NCI-H82 (cell line): ENCODE results near the gene NAALAD2.
"Not testable (repeated sequence)": the region's sequence is repeated elsewhere in the genome, so short reads cannot be mapped to it uniquely, and the experiment has no call there.

Experiments
- DNase-seq: peaks from one replicate; lab custom pipeline; 2025; lab: John Stamatoyannopoulos, UW

Gene NAALAD2

DNA sequence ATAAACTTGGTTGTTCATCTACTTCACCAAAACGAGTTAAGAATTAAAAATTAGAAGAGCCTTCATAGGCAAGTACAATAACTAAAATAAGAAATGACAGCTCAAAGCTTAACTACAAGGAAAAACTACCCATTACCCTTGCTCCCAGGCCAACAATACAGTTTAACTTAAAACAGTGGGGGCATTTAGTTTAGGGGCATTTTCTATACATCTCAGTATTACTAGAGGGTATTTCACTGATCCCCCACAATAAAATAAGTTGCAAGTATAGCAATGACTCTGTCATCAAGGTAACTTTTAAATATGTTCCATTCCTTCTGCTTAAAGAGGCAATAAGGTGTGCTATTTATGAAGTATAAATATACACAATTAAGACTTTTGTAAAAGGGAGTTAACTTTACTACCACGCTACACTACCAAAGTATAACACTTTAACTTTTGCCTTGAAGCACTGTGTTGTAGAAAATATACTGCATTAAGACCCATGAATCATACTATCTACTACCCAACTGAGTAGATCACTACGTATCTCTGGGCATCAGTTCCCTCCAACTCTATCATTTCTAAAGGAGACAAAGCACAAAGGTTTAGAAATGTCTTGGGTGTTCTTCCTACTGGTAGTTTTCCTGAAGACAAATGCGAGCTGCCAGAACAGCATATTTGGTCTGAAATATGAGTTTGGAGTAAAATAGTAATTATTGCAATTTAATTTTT is 58.6 kb downstream of the NAALAD2 start:
- DNase-seq, result no peak

DNA sequence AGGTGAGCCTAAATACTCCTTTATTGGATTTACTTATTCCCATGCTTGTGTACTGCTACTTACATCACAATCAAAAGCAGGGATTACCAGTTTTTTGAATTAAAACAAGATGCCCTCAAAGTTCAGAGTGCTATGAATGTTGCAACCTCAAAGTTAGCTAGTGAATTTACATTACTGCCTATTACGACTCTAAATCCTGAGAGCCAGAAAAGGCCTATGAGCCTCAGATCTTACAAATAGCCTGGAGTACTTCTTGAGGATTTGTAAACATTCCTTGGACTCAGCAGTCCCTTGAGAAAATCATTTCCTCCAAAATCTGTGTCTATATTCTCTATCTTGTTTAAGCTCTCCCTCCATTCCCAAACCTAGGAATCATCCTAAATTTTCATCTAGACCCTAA is 62.9 kb downstream of the NAALAD2 start:
- no peak for DNase-seq

- no peak for DNase-seq
Observed at GRCh38 chr11:90202342-90202741, 67.9 kb downstream of the NAALAD2 start.

DNA sequence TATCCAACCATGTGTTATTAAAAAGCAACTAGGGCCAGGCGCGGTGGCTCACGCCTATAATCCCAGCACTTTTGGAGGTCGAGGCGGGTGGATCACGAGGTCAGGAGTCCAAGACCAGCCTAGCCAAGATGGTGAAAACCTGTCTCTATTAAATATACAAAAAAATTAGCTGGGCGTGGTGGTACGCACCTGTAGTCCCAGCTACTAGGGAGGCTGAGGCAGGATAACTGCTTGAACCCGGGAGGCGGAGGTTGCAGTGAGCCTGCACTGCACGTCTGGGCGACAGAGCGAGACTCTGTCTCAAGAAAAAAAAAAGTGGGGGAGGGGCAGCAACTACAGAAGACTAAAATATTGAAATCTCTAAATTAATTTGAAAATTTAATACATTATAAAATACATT is 69.9 kb downstream of the NAALAD2 start:
- DNase-seq, result no peak

DNA sequence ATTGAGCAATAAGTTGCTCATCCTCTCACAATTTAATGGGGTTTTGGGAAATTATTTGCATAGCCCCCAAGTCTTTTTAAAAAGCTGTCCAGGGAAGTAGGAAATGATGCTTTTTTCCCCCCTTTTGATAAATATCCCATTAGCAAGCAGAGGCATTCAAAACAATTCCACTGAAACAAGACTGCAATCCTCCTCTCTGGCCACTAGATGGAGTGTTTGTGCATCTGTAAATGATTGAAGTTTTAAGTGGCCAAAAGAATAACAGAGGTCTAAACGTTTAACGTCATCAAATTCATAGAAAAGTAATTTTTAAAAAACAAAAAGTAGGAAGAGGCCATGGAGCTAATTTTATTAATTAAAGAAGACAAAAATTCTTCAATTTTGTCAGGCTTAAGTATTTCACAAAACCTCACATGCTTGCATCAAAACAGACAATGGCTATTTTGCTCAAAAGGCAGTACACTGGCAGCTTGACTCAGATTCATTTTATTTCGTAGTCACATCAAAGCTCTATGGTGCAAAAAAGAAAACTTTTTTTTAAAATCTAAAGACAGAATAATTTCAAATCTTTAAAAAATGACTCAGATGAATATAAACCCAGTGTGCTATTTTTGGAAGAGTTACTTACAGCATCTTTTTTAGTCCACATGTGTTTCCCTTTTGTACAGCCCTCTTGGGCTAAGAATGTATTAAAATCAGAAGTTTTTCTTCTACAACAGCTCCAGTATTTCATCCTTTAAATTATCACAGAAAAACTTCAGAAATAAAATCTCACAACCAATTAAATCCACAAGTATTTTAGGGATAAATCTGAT is 70.6 kb downstream of the NAALAD2 start:
- DNase-seq, result peak; percentile 47

DNA sequence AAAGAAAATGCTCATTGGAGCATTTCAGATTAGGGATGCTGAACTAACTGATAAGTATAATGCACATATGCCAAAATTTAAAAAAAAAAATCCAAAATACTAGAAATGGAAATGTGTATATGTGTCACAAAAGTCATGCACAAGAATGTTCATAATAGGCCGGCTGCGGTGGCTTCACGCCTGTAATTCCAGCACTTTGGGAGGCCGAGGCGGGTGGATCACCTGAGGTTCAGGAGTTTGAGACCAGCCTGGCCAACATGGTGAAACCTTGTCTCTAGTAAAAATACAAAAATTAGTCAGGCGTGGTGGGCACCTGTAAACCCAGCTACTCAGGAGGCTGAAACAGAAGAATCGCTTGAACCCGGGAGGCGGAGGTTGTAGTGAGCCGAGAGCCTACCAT is 73.5 kb downstream of the NAALAD2 start:
- not testable (repeated sequence) for DNase-seq

DNA sequence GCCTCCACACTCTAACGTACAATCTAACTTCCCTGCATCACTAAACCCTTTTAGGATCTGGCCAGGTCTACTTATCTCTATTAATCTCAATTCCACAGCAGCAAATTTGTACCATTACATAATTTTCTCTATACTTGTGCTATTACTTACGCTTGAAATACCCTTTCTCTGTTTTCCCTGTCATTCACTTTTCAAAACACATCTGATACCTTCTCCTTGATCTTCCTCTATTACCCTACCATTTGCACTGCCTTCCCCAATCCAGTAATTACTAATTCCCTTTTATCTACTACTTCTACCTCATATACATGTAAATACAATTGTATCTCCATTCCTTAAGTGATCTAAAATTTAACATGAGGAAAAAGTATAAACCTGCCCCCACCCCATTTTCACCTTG is 74.4 kb downstream of the NAALAD2 start:
- no peak for DNase-seq

- no peak for DNase-seq
Observed at GRCh38 chr11:90213322-90213721, 78.9 kb downstream of the NAALAD2 start.

DNA sequence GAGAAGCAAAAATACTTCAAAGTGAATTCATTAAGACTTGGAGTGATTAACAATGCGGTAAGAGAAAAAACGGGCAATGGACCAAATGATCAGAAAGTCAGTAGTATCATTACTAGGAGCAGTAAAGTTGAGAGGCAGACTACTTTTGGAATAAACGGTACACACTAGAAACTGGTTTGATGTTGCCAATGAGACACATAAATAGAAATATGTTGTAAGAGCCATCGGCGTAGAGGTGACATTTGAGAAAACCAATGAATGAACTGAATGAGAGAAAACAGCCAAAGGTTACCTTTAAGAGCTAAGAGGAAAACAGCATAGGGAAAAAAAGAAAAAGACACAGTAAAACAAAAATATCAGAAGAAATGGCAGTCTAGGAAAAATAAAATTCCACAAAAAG is 82.1 kb downstream of the NAALAD2 start:
- DNase-seq, result no peak

- peak; percentile 12 for DNase-seq
Observed at GRCh38 chr11:90218606-90219005, 84.1 kb downstream of the NAALAD2 start.

DNA sequence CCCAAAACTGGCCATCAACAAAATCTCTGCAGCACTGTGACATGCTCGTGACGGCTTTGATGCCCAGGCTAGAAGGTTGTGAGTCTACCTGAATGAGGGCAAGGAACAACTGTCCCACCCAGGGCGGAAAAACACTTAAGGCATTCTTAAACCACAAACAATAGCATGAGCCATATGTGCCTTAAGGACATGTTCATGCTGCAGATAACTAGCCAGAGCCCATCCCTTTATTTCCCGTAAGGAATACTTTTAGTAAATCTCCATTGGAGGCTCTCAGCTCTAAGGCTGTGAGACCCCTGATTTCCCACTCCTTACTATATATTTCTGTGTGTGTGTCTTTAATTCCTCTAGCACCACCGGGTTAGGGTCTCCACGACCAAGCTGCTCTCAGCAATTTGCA is 85.0 kb downstream of the NAALAD2 start:
- DNase-seq, result no peak

DNA sequence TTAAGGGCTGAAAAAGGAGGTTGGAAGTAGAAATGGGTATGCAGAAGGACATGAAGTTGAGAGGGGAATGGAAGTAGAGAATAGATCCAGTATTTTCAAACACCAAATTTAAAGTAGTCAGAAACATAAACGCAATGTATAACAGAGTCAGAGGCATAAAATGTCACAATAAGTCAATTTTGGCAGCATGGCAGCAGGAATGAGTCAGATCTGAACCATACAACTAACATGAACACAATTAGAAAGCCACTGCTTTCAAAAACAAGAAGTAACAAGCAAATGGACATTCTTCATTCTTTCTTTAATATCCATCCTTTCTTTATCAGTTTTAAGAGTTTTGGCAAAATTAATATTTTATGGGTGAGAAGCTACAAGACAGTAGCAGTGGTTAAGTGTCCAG is 85.9 kb downstream of the NAALAD2 start:
- DNase-seq, result no peak

DNA sequence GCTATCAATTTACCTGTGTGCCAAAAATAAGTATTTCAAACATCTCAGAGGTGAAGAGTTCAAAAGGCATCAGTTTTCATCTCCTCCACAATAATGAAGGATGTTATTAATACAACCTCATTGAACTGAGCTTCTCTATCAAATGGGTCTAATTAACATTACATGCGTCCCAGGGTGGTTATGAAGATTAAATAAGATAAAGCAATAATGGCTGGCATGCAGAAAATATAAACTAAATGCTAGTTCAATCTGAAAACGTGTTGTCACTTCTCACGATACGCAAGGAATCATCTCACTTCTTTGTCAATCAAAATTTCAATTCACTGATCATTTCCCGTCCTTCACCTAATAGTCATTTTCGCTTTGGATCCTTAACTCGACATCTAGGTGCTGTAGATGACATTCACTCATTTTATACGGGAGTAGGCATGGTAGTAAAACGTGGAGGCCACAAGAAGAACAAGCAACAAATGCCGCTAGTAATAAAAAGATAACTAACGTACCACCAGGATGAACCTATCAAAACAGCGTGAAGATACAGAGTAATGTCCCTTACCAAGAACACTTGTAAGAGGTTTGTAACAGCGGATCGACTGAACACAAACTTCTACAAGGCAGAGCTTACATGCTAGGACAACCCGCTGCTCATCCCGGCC is 87.5 kb downstream of the NAALAD2 start:
- no peak for DNase-seq

GRCh38 chr11:90222459-90223247 is 88.2 kb downstream of the NAALAD2 start, which contains the start of gene CHORDC1:
CHORDC1 (minus strand) TSS chr11:90223049; CDS start chr11:90222954, 95 bp downstream.
- peak; percentile 86 for DNase-seq

- DNase-seq, result no peak
Observed at GRCh38 chr11:90223248-90223585, 88.8 kb downstream of the NAALAD2 start.

DNA sequence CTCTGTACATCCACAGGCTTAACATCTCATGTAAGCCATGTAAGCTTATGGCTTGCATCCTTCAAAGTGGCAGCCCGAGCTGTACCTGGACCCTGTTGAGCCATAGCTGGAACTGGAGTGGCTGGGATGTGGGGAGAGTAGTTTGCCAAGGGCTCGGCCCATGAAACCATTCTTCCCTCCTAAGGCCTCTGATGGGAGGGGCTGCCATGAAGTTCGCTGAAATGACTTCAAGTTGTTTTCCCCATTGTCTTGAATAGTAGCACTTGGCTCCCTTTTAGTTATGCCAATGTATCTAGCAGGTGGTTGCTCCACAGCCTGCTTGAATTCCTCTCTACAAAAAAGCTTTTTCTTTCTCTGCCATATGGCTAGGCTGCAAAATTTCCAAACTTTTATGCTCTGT is 93.6 kb downstream of the NAALAD2 start:
- DNase-seq, result no peak

DNA sequence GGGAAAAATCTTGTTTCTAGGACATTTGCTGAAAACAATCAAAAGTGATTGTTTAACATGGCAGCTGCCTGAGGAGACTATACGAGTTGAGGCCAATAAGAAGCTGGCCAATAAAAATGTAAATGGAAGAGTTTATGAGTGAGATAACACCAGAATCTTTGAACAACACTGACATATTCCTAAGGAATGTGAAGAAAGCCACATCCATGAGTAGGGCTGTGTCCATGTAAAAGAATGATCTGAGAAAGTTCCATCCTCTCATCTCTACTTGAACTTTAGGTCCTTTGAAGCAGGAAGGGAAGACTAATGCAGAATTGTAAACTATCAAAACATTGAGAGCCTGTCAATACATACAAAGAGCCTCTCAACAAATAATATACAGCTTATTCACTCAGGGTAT is 95.3 kb downstream of the NAALAD2 start:
- no peak for DNase-seq

- DNase-seq, result no peak
Observed at GRCh38 chr11:90234977-90235376, 100.5 kb downstream of the NAALAD2 start.

DNA sequence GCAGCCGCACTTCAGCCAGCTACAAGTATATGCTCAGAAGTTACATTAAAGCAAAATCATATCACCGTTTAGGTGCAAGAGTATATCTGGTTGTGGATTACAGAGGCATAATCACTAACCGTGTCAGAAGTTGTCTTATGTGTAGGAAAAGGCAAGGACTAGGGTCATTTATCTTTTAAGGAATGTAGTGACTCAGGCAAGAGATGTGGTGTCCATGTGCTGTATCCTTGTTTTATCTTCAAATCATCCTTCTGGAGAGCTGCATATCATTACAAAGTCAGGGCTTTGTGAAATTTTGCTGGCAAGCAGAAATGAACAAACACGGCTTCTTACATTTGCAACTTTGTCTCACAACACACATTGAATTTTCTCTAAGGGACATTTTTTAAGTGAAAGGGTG is 101.1 kb downstream of the NAALAD2 start:
- DNase-seq, result no peak

GRCh38 chr11:90237004-90237403 is 102.5 kb downstream of the NAALAD2 start:
- DNase-seq, result no peak

DNA sequence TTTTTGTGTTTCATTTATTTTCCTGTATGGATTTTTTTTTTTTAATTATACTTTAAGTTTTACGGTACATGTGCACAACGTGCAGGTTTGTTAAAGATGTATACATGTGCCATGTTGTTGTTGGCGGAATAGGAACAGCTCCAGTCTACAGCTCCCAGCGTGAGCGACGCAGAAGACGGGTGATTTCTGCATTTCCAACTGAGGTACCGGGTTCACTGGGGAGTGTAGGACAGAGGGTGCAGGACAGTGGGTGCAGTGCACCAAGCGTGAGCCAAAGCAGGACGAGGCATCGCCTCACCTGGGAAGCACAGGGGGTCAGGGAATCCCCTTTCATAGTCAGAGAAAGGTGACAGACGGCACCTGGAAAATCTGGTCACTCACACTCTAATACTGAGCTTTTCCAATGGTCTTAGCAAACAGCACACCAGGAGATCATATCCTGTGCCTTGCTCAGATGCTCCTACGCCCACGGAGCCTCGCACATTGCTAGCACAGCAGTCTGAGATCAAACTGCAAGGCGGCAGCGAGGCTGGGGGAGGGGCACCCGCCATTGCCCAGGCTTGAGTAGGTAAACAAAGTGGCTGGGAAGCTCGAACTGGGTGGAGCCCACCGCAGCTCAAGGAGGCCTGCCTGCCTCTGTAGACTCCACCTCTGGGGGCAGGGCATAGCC is 105.6 kb downstream of the NAALAD2 start:
- DNase-seq, result not testable (repeated sequence)

DNA sequence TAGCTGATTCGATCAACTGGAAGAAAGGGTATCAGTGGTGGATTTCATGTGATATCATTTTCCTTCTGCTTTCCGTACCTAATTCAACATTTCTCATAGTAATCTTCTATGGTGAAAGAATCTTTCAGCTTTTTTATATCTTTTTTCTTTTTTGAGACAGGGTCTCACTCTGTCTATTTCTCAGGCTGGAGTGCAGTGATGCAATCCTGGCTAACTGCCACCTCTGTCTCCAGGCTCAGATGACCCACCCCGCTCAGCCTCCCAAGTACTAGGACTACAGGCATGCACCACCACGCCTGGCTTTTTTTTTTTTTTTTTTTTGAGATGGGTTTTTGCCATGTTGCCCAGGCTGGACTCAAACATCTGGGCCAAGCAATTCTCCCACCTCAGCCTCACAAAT is 107.0 kb downstream of the NAALAD2 start:
- DNase-seq, result no peak
